Gastroesophageal sphincter (tissue), 3 donors: Measurements from ENCODE around the gene SFTPB.

Source experiments
- CTCF ChIP-seq, 4 experiments: fragments of 200-600 bp in 2 of 4; fragments of 450-650 bp in 2 of 4; sonication (generic) in 1 of 4; IDR thresholded peaks; one replicate each; pipeline ENCODE4 v1.5.1; 2017 to 2019; ENCODE audit warnings: antibody characterized with exemption in 4 of 4, mild to moderate bottlenecking in 2 of 4, moderate library complexity in 2 of 4
- EP300 ChIP-seq: sonication (generic); formaldehyde crosslinking; IDR thresholded peaks from one replicate; pipeline ENCODE4 v1.6.1; 2017; ENCODE audit warnings: antibody characterized with exemption, mild to moderate bottlenecking
- POLR2A ChIP-seq, 2 donors: fragments of 450-650 bp; IDR thresholded peaks; one replicate each; pipeline ENCODE4 v1.6.1; 2017; ENCODE audit warnings: antibody characterized with exemption in 2 of 2, mild to moderate bottlenecking in 2 of 2, moderate library complexity in 1 of 2

GRCh38 chr2:85703329-85703728, 35.3 kb upstream of the SFTPB start:
- TF ChIP-seq CTCF (IDR thresholded peaks at IDR 0.05) = no peak
- no peak for TF ChIP-seq EP300
- TF ChIP-seq POLR2A (IDR thresholded peaks at IDR 0.05) = no peak
